Fibroblast of the aortic adventitia (primary cell): Measurements from ENCODE around the gene OR4C12. TPM values are rescaled to one million over a fixed set of nuclear protein-coding genes. Genes with fewer than 3 reads are reported as not detected.
"Not testable (repeated sequence)": the region's sequence is repeated elsewhere in the genome, so short reads cannot be mapped to it uniquely, and the experiment has no call there.

Experiments
- DNase-seq: peaks from one replicate; pipeline ENCODE4 v3.0.0-alpha.2; 2010; ENCODE audit warnings: low read depth
- H3K4me3 ChIP-seq: 2 replicates; pipeline ENCODE4 v1.5.1; 2011; ENCODE audit warnings: low read depth, mild to moderate bottlenecking, control low read depth, low read length, moderate library complexity
- total RNA-seq: library from RNA; depleted of rRNA; stranded (reverse); fragments of >200 nt; gene quantifications from 2 replicates; pipeline ENCODE4 v1.2.3, GENCODE V29; 2012; ENCODE audit warnings: low replicate concordance
- TF ChIP-seq, protein P1 (sequence below): IDR thresholded peaks from 2 replicates; pipeline ENCODE4 v1.5.1; 2011; ENCODE audit warnings: mild to moderate bottlenecking, low read length, control low read depth, inconsistent platforms; ENCODE audit not compliant: insufficient read depth

OR4C12 gene
- not detected in 2 replicates for total RNA-seq

DNA sequence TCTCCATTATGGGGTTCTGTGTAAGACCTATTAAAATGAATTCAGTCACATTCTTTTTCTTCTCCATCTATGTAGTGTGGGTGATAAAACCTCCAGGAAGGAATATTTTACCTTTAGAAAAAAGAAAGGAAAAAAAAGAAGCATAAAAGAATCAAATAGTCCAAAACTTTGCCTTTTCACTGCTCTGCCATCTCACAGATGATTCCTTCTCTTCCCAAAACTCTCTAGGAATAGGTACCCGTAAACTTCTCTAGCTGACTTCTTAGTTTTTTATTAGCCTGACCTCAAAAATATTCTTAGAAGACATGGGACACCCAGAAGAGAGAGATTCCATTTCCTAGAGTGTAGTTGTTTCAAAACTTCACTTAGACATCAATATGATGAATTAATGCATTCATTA, at the start of gene OR4C12:
Gene OR4C12, minus strand, starts transcription at position 101 of the 400 bp plus-strand sequence. Its CDS starts 34 bp downstream, at position 67.
- not testable (repeated sequence) for H3K4me3 ChIP-seq

DNA sequence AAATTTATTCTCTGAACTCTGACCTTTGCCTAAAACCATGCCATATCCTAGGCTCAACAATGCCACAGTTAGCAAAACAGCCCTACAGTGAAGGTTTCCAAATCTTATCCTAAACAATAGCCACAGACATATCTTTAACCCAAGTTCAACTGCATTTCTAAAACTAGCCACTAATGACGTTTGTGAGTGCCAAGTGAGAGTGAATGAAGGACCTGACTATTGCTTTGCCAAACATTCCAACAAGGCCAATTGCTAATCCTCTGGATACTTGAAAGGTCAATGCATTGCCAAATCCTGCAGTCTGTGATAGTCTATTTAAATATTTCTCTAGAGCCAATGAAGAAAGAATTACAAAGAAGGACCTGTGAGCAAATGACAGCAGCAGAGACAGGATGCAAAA, 47.9 kb upstream of the OR4C12 start:
- H3K4me3 ChIP-seq: no peak overlapping the region
- DNase-seq: no peak
- TF ChIP-seq, protein P1, sequence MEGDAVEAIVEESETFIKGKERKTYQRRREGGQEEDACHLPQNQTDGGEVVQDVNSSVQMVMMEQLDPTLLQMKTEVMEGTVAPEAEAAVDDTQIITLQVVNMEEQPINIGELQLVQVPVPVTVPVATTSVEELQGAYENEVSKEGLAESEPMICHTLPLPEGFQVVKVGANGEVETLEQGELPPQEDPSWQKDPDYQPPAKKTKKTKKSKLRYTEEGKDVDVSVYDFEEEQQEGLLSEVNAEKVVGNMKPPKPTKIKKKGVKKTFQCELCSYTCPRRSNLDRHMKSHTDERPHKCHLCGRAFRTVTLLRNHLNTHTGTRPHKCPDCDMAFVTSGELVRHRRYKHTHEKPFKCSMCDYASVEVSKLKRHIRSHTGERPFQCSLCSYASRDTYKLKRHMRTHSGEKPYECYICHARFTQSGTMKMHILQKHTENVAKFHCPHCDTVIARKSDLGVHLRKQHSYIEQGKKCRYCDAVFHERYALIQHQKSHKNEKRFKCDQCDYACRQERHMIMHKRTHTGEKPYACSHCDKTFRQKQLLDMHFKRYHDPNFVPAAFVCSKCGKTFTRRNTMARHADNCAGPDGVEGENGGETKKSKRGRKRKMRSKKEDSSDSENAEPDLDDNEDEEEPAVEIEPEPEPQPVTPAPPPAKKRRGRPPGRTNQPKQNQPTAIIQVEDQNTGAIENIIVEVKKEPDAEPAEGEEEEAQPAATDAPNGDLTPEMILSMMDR: no peak

More for the DNA sequence above, at the start of gene OR4C12:
- DNase-seq: not testable (repeated sequence)

DNA sequence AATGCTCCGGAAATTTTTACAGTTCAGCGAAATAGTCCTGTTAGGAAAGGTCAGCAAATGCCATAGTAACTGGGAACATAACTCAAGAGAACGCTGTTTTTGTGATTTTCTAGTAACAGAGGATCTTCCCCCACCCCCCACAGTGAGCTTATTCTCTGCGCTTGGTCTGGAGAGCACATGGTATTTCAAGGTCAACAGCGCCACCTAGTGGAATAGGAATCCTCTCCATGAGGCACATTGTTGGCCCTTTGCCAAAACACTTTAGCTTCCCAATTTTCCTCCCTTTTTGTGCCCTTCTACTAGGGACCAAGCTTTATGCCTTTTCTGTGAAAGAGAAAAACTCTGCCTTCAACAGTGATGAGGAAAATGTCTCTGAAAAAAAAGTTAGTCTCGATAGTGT, 13.2 kb upstream of the OR4C12 start:
- peak; percentile 63 for DNase-seq
- H3K4me3 ChIP-seq: no peak overlapping the region
- TF ChIP-seq, protein P1: peak; percentile 53

DNA sequence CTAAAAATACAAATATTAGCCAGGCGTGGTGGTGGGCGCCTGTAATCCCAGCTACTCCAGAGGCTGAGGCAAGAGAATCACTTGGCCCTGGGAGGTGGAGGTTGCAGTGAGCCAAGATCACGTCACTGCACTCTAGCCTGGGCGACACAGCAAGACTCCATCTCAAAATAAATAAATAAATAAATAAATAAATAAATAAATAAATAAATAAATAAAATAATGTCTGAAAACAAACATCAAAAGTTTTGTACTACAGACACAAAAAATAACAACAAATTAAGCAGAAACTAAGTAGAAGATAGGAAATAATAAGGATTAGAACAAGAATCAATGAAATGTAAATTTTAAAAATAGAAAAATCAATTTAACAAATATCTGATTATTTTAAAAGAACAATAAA, 8.9 kb downstream of the OR4C12 start:
- H3K4me3 ChIP-seq, DNase-seq: not testable (repeated sequence)

DNA sequence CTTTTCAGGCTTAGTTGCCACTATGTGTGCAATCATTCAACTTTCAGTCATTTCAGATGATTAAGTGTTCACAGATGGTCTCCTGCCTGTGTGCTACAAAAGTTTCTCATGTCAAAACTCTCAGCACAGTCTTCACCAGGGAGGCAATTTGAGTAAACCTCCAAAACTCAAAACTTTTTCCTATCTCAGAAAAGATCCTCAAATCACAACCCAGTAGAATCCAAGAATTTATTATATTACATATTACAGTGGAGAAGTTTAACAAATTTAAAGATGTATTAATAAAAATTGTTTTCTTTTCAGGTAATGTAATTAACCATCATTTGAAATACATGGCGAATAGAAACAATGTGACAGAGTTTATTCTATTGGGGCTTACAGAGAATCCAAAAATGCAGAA, 30.2 kb downstream of the OR4C12 start, which contains the start of gene OR4C13:
Gene OR4C13, plus strand, starts transcription at position 301 of the 400 bp plus-strand sequence. Its CDS starts 32 bp downstream, at position 333.
- no peak within 1 kb of the TSS for H3K4me3 ChIP-seq
- TF ChIP-seq, protein P1: no peak
- DNase-seq: no peak

DNA sequence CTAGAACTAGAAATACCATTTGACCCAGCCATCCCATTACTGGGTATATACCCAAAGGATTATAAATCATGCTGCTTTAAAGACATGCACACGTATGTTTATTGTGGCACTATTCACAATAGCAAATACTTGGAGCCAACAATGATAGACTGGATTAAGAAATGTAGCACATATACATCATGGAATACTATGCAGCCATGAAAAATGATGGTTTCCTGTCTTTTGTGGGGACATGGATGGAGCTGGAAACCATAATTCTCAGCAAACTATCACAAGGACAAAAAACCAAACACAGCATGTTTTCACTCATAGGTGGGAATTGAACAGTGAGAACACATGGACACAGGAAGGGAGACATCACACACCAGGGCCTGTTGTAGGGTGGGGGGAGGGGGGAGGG, 33.6 kb downstream of the OR4C12 start:
- DNase-seq: not testable (repeated sequence)

More for the DNA sequence above, 33.6 kb downstream of the OR4C12 start:
- not testable (repeated sequence) for H3K4me3 ChIP-seq

Other genes with a start within 250 kb of the OR4C12 start
- not detected in 2 replicates for gene OR4C13, start 30.1 kb downstream of the OR4C12 start, total RNA-seq
- not detected in 2 replicates for gene OR4C45, start 50.3 kb upstream of the OR4C12 start, total RNA-seq